Epithelial cell of esophagus (primary cell): Measurements from ENCODE around the gene GRK5.

Experiments used
- DNase-seq: peaks from one replicate; pipeline ENCODE4 v3.0.0; 2010; ENCODE audit warnings: low read depth
- H3K4me3 ChIP-seq: 2 replicates; pipeline ENCODE4 v1.5.1; 2011; ENCODE audit warnings: mild to moderate bottlenecking, low read length, control low read depth
- CTCF ChIP-seq: IDR thresholded peaks from 2 replicates; pipeline ENCODE4 v1.5.1; 2011; ENCODE audit warnings: low read depth, mild to moderate bottlenecking, low read length, control low read depth, inconsistent platforms; ENCODE audit not compliant: insufficient read depth; ENCODE audit errors: missing control alignments

The GRK5 gene

GRCh38 chr10:119198438-119198837 lies 8.9 kb upstream of the GRK5 start:
- H3K4me3 ChIP-seq, result no peak overlapping the region
- TF ChIP-seq CTCF, result peak; percentile 16
- peak; percentile 16 for DNase-seq

GRCh38 chr10:119199231-119199992 lies 8.0 kb upstream of the GRK5 start:
- DNase-seq, result peak; percentile 82
- peak; percentile 97 for TF ChIP-seq CTCF
- H3K4me3 ChIP-seq, result no peak overlapping the region

GRCh38 chr10:119201233-119201632 lies 6.1 kb upstream of the GRK5 start:
- peak; percentile 63 for DNase-seq
- no peak overlapping the region for H3K4me3 ChIP-seq
- no peak for TF ChIP-seq CTCF

- peak; percentile 39 for DNase-seq
- no peak for TF ChIP-seq CTCF
Observed at GRCh38 chr10:119203006-119203405, 4.4 kb upstream of the GRK5 start.

GRCh38 chr10:119205894-119206602 lies 1.3 kb upstream of the GRK5 start:
- TF ChIP-seq CTCF, result no peak
- no peak for DNase-seq
- H3K4me3 ChIP-seq, result peak overlapping the region; percentile 61

More at GRCh38 chr10:119203006-119203405, 4.4 kb upstream of the GRK5 start:
- H3K4me3 ChIP-seq, result no peak overlapping the region

- TF ChIP-seq CTCF, result peak; percentile 27
- H3K4me3 ChIP-seq, result peak overlapping the region; percentile 61
Observed at GRCh38 chr10:119206603-119207365, 587 bp upstream of the GRK5 start.

More at GRCh38 chr10:119206603-119207365, 587 bp upstream of the GRK5 start:
- peak; percentile 49 for DNase-seq
